Measurements from ENCODE around the gene ATP12A. TPM values are rescaled to one million over a fixed set of nuclear protein-coding genes. Genes with fewer than 3 reads are reported as not detected.

ATP12A gene
- not detected in 2 replicates for total RNA-seq (2012; rRNA removed)

- no peaks in the 10 kb centered on the region for H3K9me3 ChIP-seq (replicated peaks; ENCODE audit: low read length)
- H3K9ac ChIP-seq (ENCODE audit: low read depth, low read length): no peak within 1 kb of the TSS
- H3K27me3 ChIP-seq (ENCODE audit: control insufficient read depth, insufficient read depth, low read length): peaks cover 51% of the 10 kb centered on the region
- no peaks in the 10 kb centered on the region for H3K4me1 ChIP-seq (ENCODE audit: control insufficient read depth, insufficient read depth, low read length)
- no peak within 1 kb of the TSS for H3K4me3 ChIP-seq (ENCODE audit: low read length)
- peak within 1 kb of the TSS; percentile 47 for H3K4me2 ChIP-seq (ENCODE audit: low read length)
- no peaks in the 10 kb centered on the region for H3K36me3 ChIP-seq (ENCODE audit: insufficient read depth, low read length)
These were observed at the start of gene ATP12A for GRCh38 chr13:24680258-24680920. Gene ATP12A (plus strand): TSS chr13:24680408. CDS start chr13:24680744, 336 bp downstream.

DNA sequence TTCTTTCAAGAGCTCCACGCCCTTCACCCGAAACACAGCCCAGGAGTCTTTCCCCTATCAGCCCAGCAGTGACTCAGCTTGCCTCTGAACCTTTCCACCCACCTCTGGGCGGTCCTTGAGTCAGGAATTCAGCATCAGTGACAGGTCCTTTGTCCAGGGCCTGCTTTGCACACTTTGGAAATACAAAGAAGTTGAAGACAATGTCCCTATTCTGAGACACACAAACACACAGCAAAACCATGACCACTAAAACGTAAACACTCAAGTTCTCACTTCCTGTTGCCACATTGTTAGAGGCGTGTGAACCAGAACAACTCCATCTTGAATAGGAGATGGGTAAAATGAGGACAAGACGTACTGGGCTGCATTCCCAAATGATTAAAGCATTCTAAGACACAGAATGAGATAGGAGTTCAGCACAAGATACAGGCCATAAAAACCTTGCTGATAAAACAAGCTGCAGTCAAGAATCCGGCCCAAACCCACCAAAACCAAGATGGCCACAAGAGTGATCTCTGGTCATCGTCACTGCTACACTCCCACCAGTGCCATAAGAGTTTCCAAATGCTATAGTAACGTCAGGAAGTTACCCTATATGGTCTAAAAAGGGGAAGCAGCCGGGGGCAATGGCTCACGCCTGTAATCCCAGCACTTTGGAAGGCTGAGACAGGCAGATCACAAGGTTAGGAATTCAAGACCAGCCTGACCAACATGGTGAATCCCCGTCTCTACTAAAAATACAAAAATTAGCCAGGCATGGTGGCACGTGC, 49.2 kb upstream of the ATP12A start:
- no peak overlapping the region for H3K4me2 ChIP-seq (ENCODE audit: low read length)
- no peak overlapping the region for H3K4me3 ChIP-seq (ENCODE audit: low read length)
- H3K9me3 ChIP-seq (replicated peaks; ENCODE audit: low read length): no peaks in the 10 kb centered on the region
- H3K36me3 ChIP-seq (ENCODE audit: insufficient read depth, low read length): no peaks in the 10 kb centered on the region
- no peak overlapping the region for H3K9ac ChIP-seq (ENCODE audit: low read depth, low read length)
- no peaks in the 10 kb centered on the region for H3K27me3 ChIP-seq (ENCODE audit: control insufficient read depth, insufficient read depth, low read length)
- no peaks in the 10 kb centered on the region for H3K4me1 ChIP-seq (ENCODE audit: control insufficient read depth, insufficient read depth, low read length)

- no peaks in the 10 kb centered on the region for H3K27me3 ChIP-seq (ENCODE audit: control insufficient read depth, insufficient read depth, low read length)
- H3K9ac ChIP-seq (ENCODE audit: low read depth, low read length): no peak overlapping the region
- H3K4me2 ChIP-seq (ENCODE audit: low read length): no peak overlapping the region
- H3K4me1 ChIP-seq (ENCODE audit: control insufficient read depth, insufficient read depth, low read length): no peaks in the 10 kb centered on the region
- no peaks in the 10 kb centered on the region for H3K36me3 ChIP-seq (ENCODE audit: insufficient read depth, low read length)
- no peak overlapping the region for H3K4me3 ChIP-seq (ENCODE audit: low read length)
- no peaks in the 10 kb centered on the region for H3K9me3 ChIP-seq (replicated peaks; ENCODE audit: low read length)
These were observed 48.3 kb upstream of the ATP12A start for GRCh38 chr13:24631922-24632321.

DNA sequence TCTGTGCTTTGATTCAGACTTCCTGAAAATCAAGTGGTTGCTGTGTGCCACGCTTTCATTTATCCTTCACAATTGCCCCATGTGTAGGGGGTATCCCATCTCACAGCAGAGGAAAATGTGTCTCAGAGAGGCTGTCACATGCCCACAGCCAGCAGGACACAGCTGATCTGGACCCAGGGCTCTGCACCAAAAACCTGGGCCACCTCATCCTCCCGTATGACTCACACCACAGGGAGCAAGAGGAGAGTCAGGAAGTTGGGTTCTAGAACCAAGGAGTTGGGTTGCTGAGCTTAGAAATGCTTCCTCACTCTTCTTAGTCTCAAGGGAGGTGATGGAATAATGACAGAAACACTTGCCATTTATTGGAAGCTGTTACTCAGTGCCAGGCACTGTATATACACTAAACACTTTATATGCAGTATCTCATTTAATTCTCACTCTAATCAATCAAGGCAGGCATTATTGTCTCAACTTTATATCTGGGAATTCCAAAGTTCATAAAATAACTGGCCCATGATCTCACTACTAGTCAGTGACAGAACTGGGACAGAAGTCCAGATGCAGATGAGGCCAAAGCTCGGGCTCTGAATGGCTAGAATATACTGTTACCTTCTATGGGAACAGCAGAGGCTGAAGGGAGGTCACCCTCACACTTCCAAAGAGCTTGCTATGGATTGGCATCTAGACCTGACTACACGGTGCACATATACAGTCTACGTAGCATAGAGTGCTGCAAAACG, 47.7 kb upstream of the ATP12A start:
- H3K4me3 ChIP-seq (ENCODE audit: low read length): no peak overlapping the region
- H3K4me1 ChIP-seq (ENCODE audit: control insufficient read depth, insufficient read depth, low read length): no peaks in the 10 kb centered on the region
- no peak overlapping the region for H3K4me2 ChIP-seq (ENCODE audit: low read length)
- no peaks in the 10 kb centered on the region for H3K27me3 ChIP-seq (ENCODE audit: control insufficient read depth, insufficient read depth, low read length)
- no peaks in the 10 kb centered on the region for H3K36me3 ChIP-seq (ENCODE audit: insufficient read depth, low read length)
- H3K9ac ChIP-seq (ENCODE audit: low read depth, low read length): no peak overlapping the region
- H3K9me3 ChIP-seq (replicated peaks; ENCODE audit: low read length): no peaks in the 10 kb centered on the region

- H3K9me3 ChIP-seq (replicated peaks; ENCODE audit: low read length): no peaks in the 10 kb centered on the region
- no peaks in the 10 kb centered on the region for H3K36me3 ChIP-seq (ENCODE audit: insufficient read depth, low read length)
- no peak overlapping the region for H3K4me3 ChIP-seq (ENCODE audit: low read length)
- no peak overlapping the region for H3K4me2 ChIP-seq (ENCODE audit: low read length)
- no peaks in the 10 kb centered on the region for H3K27me3 ChIP-seq (ENCODE audit: control insufficient read depth, insufficient read depth, low read length)
- no peak overlapping the region for H3K9ac ChIP-seq (ENCODE audit: low read depth, low read length)
- no peaks in the 10 kb centered on the region for H3K4me1 ChIP-seq (ENCODE audit: control insufficient read depth, insufficient read depth, low read length)
These were observed 43.4 kb upstream of the ATP12A start for GRCh38 chr13:24636776-24637175.

DNA sequence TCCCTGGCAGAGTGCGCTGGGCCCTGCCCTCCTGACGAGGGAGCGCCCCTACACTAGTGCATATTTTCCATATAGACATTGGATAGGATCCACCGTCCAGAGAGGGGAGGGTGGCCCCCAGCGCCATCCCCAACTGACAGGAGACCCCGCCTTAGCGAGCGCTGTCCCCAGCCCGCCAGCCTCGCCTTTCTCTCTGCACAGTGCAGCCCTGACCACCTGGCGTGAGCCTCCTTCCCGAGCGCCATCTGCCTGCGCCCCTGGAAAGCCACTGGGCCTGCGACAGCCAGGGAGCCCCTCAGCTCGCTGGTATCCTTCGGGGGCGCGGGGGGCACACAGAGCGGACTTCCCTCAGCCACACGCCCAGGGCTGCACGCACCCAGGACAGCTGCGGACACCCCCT, 42.1 kb upstream of the ATP12A start:
- Histone ChIP-seq H3K9ac (ENCODE audit: low read depth, low read length) (no peak overlapping the region), H3K4me2 (ENCODE audit: low read length) (no peak overlapping the region), H3K9me3 (replicated peaks; ENCODE audit: low read length) (no peaks in the 10 kb centered on the region), H3K36me3 (ENCODE audit: insufficient read depth, low read length) (no peaks in the 10 kb centered on the region), H3K4me3 (ENCODE audit: low read length) (no peak overlapping the region), H3K27me3 (ENCODE audit: control insufficient read depth, insufficient read depth, low read length) (no peaks in the 10 kb centered on the region), H3K4me1 (ENCODE audit: control insufficient read depth, insufficient read depth, low read length) (no peaks in the 10 kb centered on the region)

- Histone ChIP-seq H3K9ac (ENCODE audit: low read depth, low read length) (no peak overlapping the region), H3K9me3 (replicated peaks; ENCODE audit: low read length) (no peaks in the 10 kb centered on the region), H3K27me3 (ENCODE audit: control insufficient read depth, insufficient read depth, low read length) (no peaks in the 10 kb centered on the region), H3K4me1 (ENCODE audit: control insufficient read depth, insufficient read depth, low read length) (no peaks in the 10 kb centered on the region), H3K4me3 (ENCODE audit: low read length) (no peak overlapping the region), H3K36me3 (ENCODE audit: insufficient read depth, low read length) (no peaks in the 10 kb centered on the region), H3K4me2 (ENCODE audit: low read length) (no peak overlapping the region)
These were observed 39.5 kb upstream of the ATP12A start for GRCh38 chr13:24640752-24641151.

GRCh38 chr13:24642219-24642618, 38.0 kb upstream of the ATP12A start:
- Histone ChIP-seq H3K9me3 (replicated peaks; ENCODE audit: low read length) (no peaks in the 10 kb centered on the region), H3K27me3 (ENCODE audit: control insufficient read depth, insufficient read depth, low read length) (no peaks in the 10 kb centered on the region), H3K9ac (ENCODE audit: low read depth, low read length) (no peak overlapping the region), H3K36me3 (ENCODE audit: insufficient read depth, low read length) (no peaks in the 10 kb centered on the region), H3K4me2 (ENCODE audit: low read length) (no peak overlapping the region), H3K4me3 (ENCODE audit: low read length) (no peak overlapping the region), H3K4me1 (ENCODE audit: control insufficient read depth, insufficient read depth, low read length) (no peaks in the 10 kb centered on the region)

DNA sequence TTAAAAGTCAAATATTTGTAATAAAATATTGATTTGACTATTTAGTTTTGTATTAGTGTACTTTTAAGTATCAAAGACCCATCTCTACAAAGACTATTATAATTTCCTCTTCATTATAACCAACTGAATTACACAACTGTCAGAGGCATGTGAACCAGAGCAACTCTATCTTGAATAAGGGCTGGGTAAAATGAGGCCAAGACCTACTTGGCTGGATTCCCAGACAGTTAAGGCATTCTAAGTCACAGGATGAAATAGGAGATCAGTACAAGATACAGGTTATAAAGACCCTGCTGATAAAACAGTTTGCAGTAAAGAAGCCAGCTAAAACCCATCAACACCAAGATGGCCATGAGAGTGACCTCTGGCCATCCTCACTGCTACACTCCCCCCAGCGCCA, 36.2 kb upstream of the ATP12A start:
- no peaks in the 10 kb centered on the region for H3K4me1 ChIP-seq (ENCODE audit: control insufficient read depth, insufficient read depth, low read length)
- H3K36me3 ChIP-seq (ENCODE audit: insufficient read depth, low read length): no peaks in the 10 kb centered on the region
- H3K27me3 ChIP-seq (ENCODE audit: control insufficient read depth, insufficient read depth, low read length): no peaks in the 10 kb centered on the region
- H3K9ac ChIP-seq (ENCODE audit: low read depth, low read length): no peak overlapping the region
- no peaks in the 10 kb centered on the region for H3K9me3 ChIP-seq (replicated peaks; ENCODE audit: low read length)
- no peak overlapping the region for H3K4me2 ChIP-seq (ENCODE audit: low read length)
- no peak overlapping the region for H3K4me3 ChIP-seq (ENCODE audit: low read length)

- no peaks in the 10 kb centered on the region for H3K4me1 ChIP-seq (ENCODE audit: control insufficient read depth, insufficient read depth, low read length)
- no peak overlapping the region for H3K4me2 ChIP-seq (ENCODE audit: low read length)
- H3K36me3 ChIP-seq (ENCODE audit: insufficient read depth, low read length): no peaks in the 10 kb centered on the region
- no peaks in the 10 kb centered on the region for H3K27me3 ChIP-seq (ENCODE audit: control insufficient read depth, insufficient read depth, low read length)
- H3K9me3 ChIP-seq (replicated peaks; ENCODE audit: low read length): no peaks in the 10 kb centered on the region
- no peak overlapping the region for H3K9ac ChIP-seq (ENCODE audit: low read depth, low read length)
- H3K4me3 ChIP-seq (ENCODE audit: low read length): no peak overlapping the region
These were observed 31.9 kb upstream of the ATP12A start for GRCh38 chr13:24648271-24648670.

DNA sequence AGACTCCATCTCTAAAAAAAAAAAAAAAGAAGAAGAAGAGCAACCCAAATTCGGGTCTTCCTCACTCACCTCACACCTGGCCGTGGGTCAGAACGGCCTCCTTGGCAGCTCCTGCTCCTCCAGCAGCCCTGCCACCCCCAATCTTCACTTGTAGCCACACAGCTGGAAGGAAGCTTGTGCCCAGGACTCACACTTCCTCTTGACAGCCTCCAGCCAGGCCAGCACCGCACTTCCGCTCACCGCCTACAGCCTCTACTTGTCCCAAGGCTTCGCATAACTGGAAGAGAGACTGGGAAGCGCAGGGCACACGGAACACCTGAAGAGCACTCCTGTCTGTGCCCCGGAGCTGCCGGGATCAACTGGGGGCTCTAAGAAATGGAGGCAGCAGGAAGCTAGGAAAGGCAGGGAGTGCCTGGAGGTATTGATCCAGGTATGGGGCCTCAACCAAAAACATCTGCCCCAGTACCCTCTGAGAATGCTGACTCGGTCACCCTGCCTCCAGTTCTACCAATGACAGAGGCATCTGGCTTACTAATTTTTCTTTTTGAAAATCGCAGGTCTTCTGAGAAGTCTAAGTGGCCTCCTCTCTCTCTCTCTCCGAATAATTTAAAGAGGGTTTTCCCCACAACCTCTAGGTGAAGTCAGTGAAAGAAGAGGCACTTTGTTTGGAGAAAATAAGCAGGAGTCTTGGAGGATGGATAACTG, 31.1 kb upstream of the ATP12A start:
- H3K36me3 ChIP-seq (ENCODE audit: insufficient read depth, low read length): no peaks in the 10 kb centered on the region
- H3K4me3 ChIP-seq (ENCODE audit: low read length): no peak overlapping the region
- H3K27me3 ChIP-seq (ENCODE audit: control insufficient read depth, insufficient read depth, low read length): no peaks in the 10 kb centered on the region
- no peaks in the 10 kb centered on the region for H3K4me1 ChIP-seq (ENCODE audit: control insufficient read depth, insufficient read depth, low read length)
- H3K4me2 ChIP-seq (ENCODE audit: low read length): no peak overlapping the region
- H3K9me3 ChIP-seq (replicated peaks; ENCODE audit: low read length): no peaks in the 10 kb centered on the region
- H3K9ac ChIP-seq (ENCODE audit: low read depth, low read length): no peak overlapping the region
